ENCODE data around the gene NEK7. TPM values are rescaled to one million over a fixed set of nuclear protein-coding genes. Genes with fewer than 3 reads are reported as not detected.

The NEK7 gene
- 100 to 1,000 TPM; 123 to 219 (median 141) TPM for total RNA-seq

DNA sequence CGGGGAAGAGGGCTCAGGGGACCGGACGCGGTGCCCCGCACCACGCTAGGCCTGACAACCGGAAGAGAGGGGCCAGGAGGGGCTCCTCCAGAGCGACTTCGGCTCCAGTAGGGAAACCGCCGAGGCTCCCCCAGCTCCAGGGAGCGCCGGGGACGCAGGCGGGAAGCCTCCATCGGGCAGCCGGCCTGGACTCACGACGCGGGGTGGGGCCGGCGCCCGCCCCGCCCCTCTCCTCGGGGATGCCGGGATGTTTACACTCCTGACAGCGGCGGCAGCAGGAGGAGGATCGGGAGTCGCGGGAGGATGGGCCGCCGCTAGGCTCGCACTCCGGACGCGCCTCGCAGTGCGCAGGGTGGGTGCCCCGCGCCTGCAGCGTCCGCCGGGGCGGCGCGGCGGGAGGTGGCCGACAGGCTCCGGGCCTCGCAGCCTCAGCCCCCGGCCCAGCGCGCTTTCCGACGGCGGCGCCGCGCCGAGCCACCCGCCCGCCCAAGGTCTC is at the start of gene NEK7:
Gene NEK7 (plus strand): TSS at position 254 of the 496 bp plus-strand sequence. CDS start 75,583 bp downstream, outside the sequence.
- Histone ChIP-seq H3K36me3 (no peaks in the 10 kb centered on the region), H3K27me3 (no peaks in the 10 kb centered on the region), H3K4me3 (peak within 1 kb of the TSS; percentile 73 to 99 (median 90)), H3K27ac (peak within 1 kb of the TSS; percentile 94 to 100 (median 100)), H3K9me3 (no peaks in the 10 kb centered on the region), H3K4me1 (peaks cover 0 to 53% (median 22%) of the 10 kb centered on the region in 4 donors)
- TF ChIP-seq EP300 (IDR thresholded peaks at IDR 0.05) (peak in 1 of 2 donors; percentile 89), POLR2A (IDR thresholded peaks at IDR 0.05) (peak; percentile 90 to 94), CTCF (IDR thresholded peaks at IDR 0.05) (peak in 2 of 5 experiments; percentile 38 to 46)
- DNase-seq (ENCODE audit: low spot score in 2 of 2), result peak; percentile 73 to 76
- WGBS, 2 donors, result 0% methylated on average over 18 to 42 of the region's 63 CpGs

- DNase-seq (ENCODE audit: low spot score in 2 of 2), result no peak
- H3K4me1 ChIP-seq, result no peaks in the 10 kb centered on the region
- H3K27me3 ChIP-seq, result no peaks in the 10 kb centered on the region
- H3K27ac ChIP-seq, result no peak overlapping the region
- no peaks in the 10 kb centered on the region for H3K9me3 ChIP-seq
- TF ChIP-seq CTCF (IDR thresholded peaks at IDR 0.05) (no peak), POLR2A (IDR thresholded peaks at IDR 0.05) (no peak), EP300 (IDR thresholded peaks at IDR 0.05) (no peak)
- H3K36me3 ChIP-seq, result no peaks in the 10 kb centered on the region
- WGBS, 2 donors, result 87 to 97% methylated on average over 2 of the region's 2 CpGs
- no peak overlapping the region for H3K4me3 ChIP-seq
Measured at GRCh38 chr1:198107091-198107501, 49.7 kb upstream of the NEK7 start.

- H3K4me1 ChIP-seq, result peaks cover 0 to 6% (median 0%) of the 10 kb centered on the region in 4 donors
- no peak for TF ChIP-seq CTCF (IDR thresholded peaks at IDR 0.05)
- no peaks in the 10 kb centered on the region for H3K9me3 ChIP-seq
- H3K36me3 ChIP-seq, result no peaks in the 10 kb centered on the region
- no peak overlapping the region for H3K27ac ChIP-seq
- DNase-seq (ENCODE audit: low spot score in 2 of 2), result no peak
- 80 to 86% methylated on average over 1 of the region's 1 CpG for WGBS, 2 donors
- H3K4me3 ChIP-seq, result no peak overlapping the region
- H3K27me3 ChIP-seq, result no peaks in the 10 kb centered on the region
Measured at GRCh38 chr1:198108636-198109370, 48.0 kb upstream of the NEK7 start.

DNA sequence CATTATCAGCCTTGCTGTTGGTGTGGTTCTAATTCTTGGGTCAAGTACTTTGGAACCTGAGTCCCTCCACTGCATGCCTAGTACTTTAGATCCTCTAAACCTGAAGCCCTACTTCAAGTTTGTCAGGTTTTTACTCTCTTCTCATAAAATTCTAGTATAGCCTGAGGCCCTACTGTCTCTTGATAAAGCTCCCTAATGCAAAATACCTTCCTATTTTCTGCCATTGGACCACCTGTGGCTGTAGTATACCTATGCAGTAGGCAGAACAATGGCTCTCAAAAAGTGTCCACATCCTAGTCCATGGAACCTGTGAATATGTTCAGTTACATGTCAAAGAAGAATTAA is 47.5 kb upstream of the NEK7 start:
- Histone ChIP-seq H3K4me3 (no peak overlapping the region), H3K27me3 (no peaks in the 10 kb centered on the region), H3K9me3 (no peaks in the 10 kb centered on the region)

More for the DNA sequence above, 47.5 kb upstream of the NEK7 start:
- TF ChIP-seq CTCF (IDR thresholded peaks at IDR 0.05) (no peak), POLR2A (IDR thresholded peaks at IDR 0.05) (no peak), EP300 (IDR thresholded peaks at IDR 0.05) (no peak)
- Histone ChIP-seq H3K27ac (no peak overlapping the region), H3K36me3 (no peaks in the 10 kb centered on the region), H3K4me1 (peaks cover 0 to 6% (median 0%) of the 10 kb centered on the region in 4 donors)
- no peak for DNase-seq (ENCODE audit: low spot score in 2 of 2)

Measured in tibial nerve (tissue), 4 donors.